B cell (primary cell): ENCODE measurements around the gene FBXO11. TPM values are rescaled to one million over a fixed set of nuclear protein-coding genes. Genes with fewer than 3 reads are reported as not detected.

Experiments
- ATAC-seq: fragments of 200-7000 bp; cut with Tn5 transposase; one replicate; pipeline ENCODE4 v1.10.0; 2021; ENCODE audit warnings: low read depth, mild to moderate bottlenecking, moderate number of reproducible peaks, moderate library complexity
- CTCF ChIA-PET: fragments of 350-600 bp; sonication (Branson Sonifier 250); formaldehyde crosslinking; loops from one replicate; lab custom pipeline; 2021; ENCODE audit warnings: antibody characterized with exemption, inconsistent platforms; lab: Charles Lee
- POLR2A ChIA-PET: fragments of 350-600 bp; sonication (Branson Sonifier 250); formaldehyde crosslinking; loops from one replicate; lab custom pipeline; 2021; ENCODE audit warnings: antibody characterized with exemption; lab: Charles Lee
- DNase-seq: peaks from one replicate; pipeline ENCODE4 v3.0.0; 2013
- H2AFZ ChIP-seq: 2 replicates; pipeline ENCODE4 v1.6.1; 2012; ENCODE audit warnings: mild to moderate bottlenecking, low read depth, low read length; ENCODE audit not compliant: insufficient read depth, poor library complexity, severe bottlenecking
- H3K27ac ChIP-seq, 2 donors: 1 replicate in 1 of 2; 2 replicates in 1 of 2; pipeline ENCODE4 v1.5.1; 2012 to 2013; ENCODE audit warnings: low read length in 2 of 2, mild to moderate bottlenecking in 2 of 2, moderate library complexity in 1 of 2
- H3K27me3 ChIP-seq, 4 experiments: fragments of 200-600 bp in 1 of 4; sonication (generic) in 1 of 4; replicated peaks in 1 of 4; 1 replicate in 2 of 4; 2 replicates in 2 of 4; pipeline versions ENCODE4 v1.6.1 to v1.7.0; 2013 to 2016; ENCODE audit warnings: low read length in 3 of 4, mild to moderate bottlenecking in 2 of 4, mixed read lengths in 1 of 4, moderate library complexity in 1 of 4; ENCODE audit not compliant: insufficient read depth in 4 of 4, control insufficient read depth in 3 of 4; ENCODE audit errors: control extremely low read depth in 1 of 4
- H3K36me3 ChIP-seq, 2 experiments: replicated peaks in 1 of 2; 1 replicate in 1 of 2; 2 replicates in 1 of 2; pipeline versions ENCODE4 v1.6.1 to v1.7.1; 2013; ENCODE audit warnings: low read length in 1 of 2; ENCODE audit not compliant: insufficient read depth in 2 of 2, control insufficient read depth in 1 of 2; ENCODE audit errors: control extremely low read depth in 1 of 2, extremely low read depth in 1 of 2
- H3K4me1 ChIP-seq, 2 donors: fragments of 200-600 bp in 1 of 2; sonication (generic) in 1 of 2; 1 replicate in 1 of 2; 2 replicates in 1 of 2; pipeline versions ENCODE4 v1.5.1 to v1.6.1; 2013 to 2017; ENCODE audit warnings: low read length in 2 of 2; ENCODE audit not compliant: control insufficient read depth in 2 of 2, insufficient read depth in 2 of 2
- H3K4me2 ChIP-seq: replicated peaks from 2 replicates; pipeline ENCODE3; 2012; ENCODE audit warnings: mild to moderate bottlenecking, low read depth, low read length; ENCODE audit not compliant: poor library complexity, severe bottlenecking
- H3K4me3 ChIP-seq, 5 experiments: fragments of 200-600 bp in 1 of 5; sonication (generic) in 1 of 5; 1 replicate in 3 of 5; 2 replicates in 2 of 5; pipeline versions ENCODE4 v1.5.1 to v1.7.0; 2011 to 2016; ENCODE audit warnings: low read length in 4 of 5, mild to moderate bottlenecking in 4 of 5, low read depth in 2 of 5, control low read depth in 1 of 5, moderate library complexity in 1 of 5; ENCODE audit not compliant: insufficient read depth in 1 of 5; ENCODE audit errors: control extremely low read depth in 1 of 5, extremely low read depth in 1 of 5
- H3K79me2 ChIP-seq: fragments of 200-600 bp; sonication (generic); one replicate; pipeline ENCODE4 v1.6.0; 2016; ENCODE audit warnings: low read length; ENCODE audit not compliant: control insufficient read depth, insufficient read depth
- H3K9ac ChIP-seq: fragments of 200-600 bp; sonication (generic); 2 replicates; pipeline ENCODE4 v1.6.1; 2017; ENCODE audit warnings: mild to moderate bottlenecking, low read length, moderate library complexity
- H3K9me3 ChIP-seq, 3 donors: one replicate each; pipeline versions ENCODE4 v1.6.1 to v1.7.1; 2013; ENCODE audit warnings: low read length in 2 of 3; ENCODE audit not compliant: control insufficient read depth in 2 of 3, insufficient read depth in 1 of 3; ENCODE audit errors: control extremely low read depth in 1 of 3
- H4K20me1 ChIP-seq: 2 replicates; pipeline ENCODE4 v1.6.0; 2012; ENCODE audit warnings: mild to moderate bottlenecking, low read length; ENCODE audit not compliant: insufficient read depth, control insufficient read depth, poor library complexity, severe bottlenecking
- H3K27ac Mint-ChIP-seq: one replicate; pipeline ENCODE4 v1.8.0; 2021; ENCODE audit warnings: mixed read lengths
- H3K27me3 Mint-ChIP-seq: one replicate; pipeline ENCODE4 v1.8.0; 2021; ENCODE audit warnings: mixed read lengths
- H3K4me1 Mint-ChIP-seq: one replicate; pipeline ENCODE4 v1.8.0; 2021; ENCODE audit warnings: mixed read lengths
- H3K4me3 Mint-ChIP-seq: one replicate; pipeline ENCODE4 v1.8.0; 2021; ENCODE audit warnings: mixed read lengths
- H3K9me3 Mint-ChIP-seq: one replicate; pipeline ENCODE4 v1.8.0; 2022; ENCODE audit warnings: mixed read lengths; ENCODE audit not compliant: insufficient read depth
- EZH2 ChIP-seq: IDR thresholded peaks from 2 replicates; pipeline ENCODE4 v1.6.1; 2012; ENCODE audit warnings: borderline replicate concordance, low read depth, mild to moderate bottlenecking, moderate library complexity, low read length; ENCODE audit not compliant: insufficient read depth, poor library complexity, severe bottlenecking
- WGBS: methylation state at CpG from one replicate; pipeline ENCODE4 v1.1.5; 2013; ENCODE audit warnings: missing lambda C conversion rate; ENCODE audit not compliant: insufficient coverage; 5-methylcytosine and 5-hydroxymethylcytosine counted together
- intact Hi-C: fragments of 100-400 bp; cut with micrococcal nuclease; formaldehyde crosslinking; loops from one replicate; pipeline ENCODE4 v1.10.0; 2022
- polyA plus RNA-seq: library from polyadenylated mRNA; depleted of rRNA; stranded (reverse); fragments of >200 nt; gene quantifications from 2 replicates; pipeline ENCODE4 v1.2.3, GENCODE V29; 2012
- small RNA-seq: library from RNA; depleted of rRNA; stranded (forward); fragments of <200 nt; gene quantifications from one replicate; pipeline ENCODE3, GENCODE V24; 2012; ENCODE audit warnings: low replicate concordance, low read depth; ENCODE audit not compliant: insufficient read length
- total RNA-seq, 2 donors: library from RNA; stranded (reverse); fragments of 120-200 nt in 1 of 2; gene quantifications; 1 replicate in 1 of 2; 2 replicates in 1 of 2; pipeline versions ENCODE4 v1.2.3 to v1.2.4, GENCODE V29; 2013 to 2022
- TF ChIP-seq, protein P1 (sequence below): fragments of 200-600 bp; IDR thresholded peaks from one replicate; pipeline ENCODE4 v1.8.0; 2022; ENCODE audit warnings: antibody characterized with exemption, mild to moderate bottlenecking

The FBXO11 gene
- total and polyA plus RNA-seq, 2 donors (not counting 1 experiment from before 2014, with no cell fraction given): 42.6 to 107 TPM

DNA sequence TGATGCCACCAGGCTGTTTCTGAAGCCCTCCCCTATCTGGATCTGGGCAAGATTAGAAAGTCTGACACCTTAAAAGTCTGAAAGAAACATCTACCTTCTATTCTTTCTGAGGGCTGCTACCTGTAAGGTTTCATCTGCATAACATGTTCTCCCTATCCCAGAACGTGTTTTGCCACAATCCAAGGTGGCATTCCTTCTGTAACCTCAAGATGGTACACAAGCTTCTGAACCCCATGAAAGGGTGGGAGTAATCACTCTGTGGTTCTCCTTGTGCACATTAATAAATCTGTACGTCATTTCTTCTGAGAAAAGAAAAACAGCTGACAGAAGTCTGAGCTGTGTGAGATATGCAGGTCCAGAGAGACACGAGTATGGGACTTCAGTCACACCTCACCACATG, 165.2 kb downstream of the FBXO11 start:
- Histone ChIP-seq H3K4me3 (no peak overlapping the region), H2AFZ (no peak overlapping the region), H3K9me3 (no peaks in the 10 kb centered on the region), H3K79me2 (no peaks in the 10 kb centered on the region), H3K4me2 (no peak overlapping the region), H4K20me1 (no peaks in the 10 kb centered on the region), H3K27me3 (no peaks in the 10 kb centered on the region), H3K36me3 (no peaks in the 10 kb centered on the region), H3K4me1 (peaks cover 7 to 8% of the 10 kb centered on the region in 2 donors), H3K9ac (no peak overlapping the region), H3K27ac (no peak overlapping the region)
- WGBS: 75% methylated on average over 2 of the region's 3 CpGs
- no peak for TF ChIP-seq EZH2
- TF ChIP-seq, protein P1, sequence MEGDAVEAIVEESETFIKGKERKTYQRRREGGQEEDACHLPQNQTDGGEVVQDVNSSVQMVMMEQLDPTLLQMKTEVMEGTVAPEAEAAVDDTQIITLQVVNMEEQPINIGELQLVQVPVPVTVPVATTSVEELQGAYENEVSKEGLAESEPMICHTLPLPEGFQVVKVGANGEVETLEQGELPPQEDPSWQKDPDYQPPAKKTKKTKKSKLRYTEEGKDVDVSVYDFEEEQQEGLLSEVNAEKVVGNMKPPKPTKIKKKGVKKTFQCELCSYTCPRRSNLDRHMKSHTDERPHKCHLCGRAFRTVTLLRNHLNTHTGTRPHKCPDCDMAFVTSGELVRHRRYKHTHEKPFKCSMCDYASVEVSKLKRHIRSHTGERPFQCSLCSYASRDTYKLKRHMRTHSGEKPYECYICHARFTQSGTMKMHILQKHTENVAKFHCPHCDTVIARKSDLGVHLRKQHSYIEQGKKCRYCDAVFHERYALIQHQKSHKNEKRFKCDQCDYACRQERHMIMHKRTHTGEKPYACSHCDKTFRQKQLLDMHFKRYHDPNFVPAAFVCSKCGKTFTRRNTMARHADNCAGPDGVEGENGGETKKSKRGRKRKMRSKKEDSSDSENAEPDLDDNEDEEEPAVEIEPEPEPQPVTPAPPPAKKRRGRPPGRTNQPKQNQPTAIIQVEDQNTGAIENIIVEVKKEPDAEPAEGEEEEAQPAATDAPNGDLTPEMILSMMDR: no peak
- Mint-ChIP-seq H3K27me3 (no peaks in the 10 kb centered on the region), H3K9me3 (no peaks in the 10 kb centered on the region), H3K27ac (no peak overlapping the region), H3K4me3 (no peak overlapping the region), H3K4me1 (peaks cover 9% of the 10 kb centered on the region)
- ChIA-PET POLR2A (interaction anchor here (0.7 kb wide), 1 partner anchor 11 kb away, joined by 3 read pairs; no protein-coding TSS in a partner anchor), CTCF (interaction anchor here (0.7 to 1.0 kb wide), 2 partner anchors 27 to 304 kb away, joined by 3 to 4 read pairs; no protein-coding TSS in a partner anchor)
- intact Hi-C loops: no loop called here
- no peak for DNase-seq
- no peak for ATAC-seq

Small RNA genes lying within 50 kb of the gene (small RNA-seq; reads per million reads assigned to genes)
- gene RF00026 (not detected), gene RPL36AP15 (not detected)

Other genes starting within 250 kb of the FBXO11 start
- 43.9 and 46.9 TPM in 2 replicates for gene MSH6, start 123.4 kb downstream of the FBXO11 start, total RNA-seq
- 6.8 and 12.3 TPM in 2 replicates for gene MSH6, start 123.4 kb downstream of the FBXO11 start, polyA plus RNA-seq